HG02623 (cell line): ENCODE data around the gene TMEM88.

Experiments used
- ATAC-seq: cut with Tn5 transposase; IDR thresholded peaks from one replicate; pipeline ENCODE4 v1.9.1; 2021; ENCODE audit warnings: moderate library complexity; ENCODE audit not compliant: unreplicated experiment

Gene TMEM88

DNA sequence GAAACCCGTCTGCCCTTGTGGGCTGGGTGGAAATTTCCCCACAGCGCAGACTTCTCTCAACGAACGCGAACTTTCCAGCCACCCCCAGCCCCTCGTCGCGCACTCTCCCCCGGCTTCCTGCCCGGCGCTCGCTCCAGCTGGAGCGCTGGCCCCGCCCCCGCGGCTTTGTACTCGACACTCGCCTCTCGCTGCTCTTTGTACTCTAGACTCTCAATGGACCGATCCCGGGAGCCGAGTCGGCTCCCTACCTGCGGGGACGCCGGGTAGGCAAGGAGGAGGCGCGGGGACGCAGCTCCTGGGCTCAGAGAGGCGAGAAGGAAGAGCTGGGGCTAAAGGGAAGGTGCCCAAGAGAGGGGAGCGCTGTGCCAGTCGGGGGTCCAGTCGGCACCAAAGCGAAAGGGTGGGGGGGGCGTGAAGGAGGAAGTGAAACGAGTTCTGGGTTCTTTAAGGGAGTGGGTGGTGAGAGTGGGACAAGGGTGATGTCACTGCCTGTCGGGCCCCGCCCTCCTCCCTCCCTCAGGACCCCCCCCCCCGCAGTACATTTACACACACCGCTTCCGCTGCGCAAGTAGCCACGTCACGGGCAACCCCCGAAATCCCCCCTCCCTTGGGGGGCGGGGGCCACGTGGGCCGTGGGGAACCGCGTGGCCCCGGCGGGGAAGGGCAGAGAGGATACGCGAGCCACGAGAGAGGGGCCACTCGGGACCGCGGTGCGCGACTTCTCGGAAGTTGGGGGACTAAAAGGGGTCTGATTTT is 11.2 kb upstream of the TMEM88 start:
- ATAC-seq: peak; percentile 16

DNA sequence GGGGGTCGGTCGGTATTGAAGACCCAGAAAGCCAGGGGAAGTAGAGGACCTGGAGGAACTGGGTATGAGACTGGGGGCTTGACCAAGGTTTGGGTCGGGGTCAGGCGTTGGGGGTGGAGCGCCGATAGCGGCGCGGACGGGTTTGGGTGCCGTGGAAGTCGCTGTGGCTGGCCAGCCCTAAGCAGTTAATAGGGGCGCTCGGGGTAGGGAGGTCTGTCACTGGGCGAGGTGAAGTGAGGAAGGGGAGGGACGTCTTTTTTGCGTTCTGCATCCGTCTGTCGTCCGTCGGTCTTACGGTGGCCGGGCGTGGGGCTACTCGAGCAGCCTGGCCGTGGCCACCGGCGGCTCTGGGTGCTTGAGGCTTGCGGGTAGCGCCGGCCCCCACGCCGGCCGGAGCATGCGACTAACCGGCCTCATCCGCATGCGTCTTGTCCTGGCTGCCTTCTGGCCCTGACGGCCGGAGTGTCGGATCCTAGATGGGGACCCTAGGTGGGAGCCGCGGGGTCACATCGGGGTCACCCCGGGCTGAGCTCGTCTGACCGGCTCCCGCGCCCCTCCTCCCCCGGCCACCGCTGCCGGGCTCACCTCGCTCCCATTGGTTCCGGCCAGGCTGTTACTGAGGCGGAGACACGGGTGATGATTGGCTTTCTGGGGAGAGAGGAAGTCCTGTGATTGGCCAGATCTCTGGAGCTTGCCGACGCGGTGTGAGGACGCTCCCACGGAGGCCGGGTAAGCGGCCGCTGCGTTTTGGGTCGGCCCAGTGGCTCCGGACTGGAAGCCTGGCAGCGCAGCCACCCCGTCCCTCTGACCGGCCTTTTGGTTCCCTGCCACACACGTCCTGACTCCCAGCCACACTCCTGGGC is 10.3 kb upstream of the TMEM88 start:
- peak; percentile 46 for ATAC-seq

DNA sequence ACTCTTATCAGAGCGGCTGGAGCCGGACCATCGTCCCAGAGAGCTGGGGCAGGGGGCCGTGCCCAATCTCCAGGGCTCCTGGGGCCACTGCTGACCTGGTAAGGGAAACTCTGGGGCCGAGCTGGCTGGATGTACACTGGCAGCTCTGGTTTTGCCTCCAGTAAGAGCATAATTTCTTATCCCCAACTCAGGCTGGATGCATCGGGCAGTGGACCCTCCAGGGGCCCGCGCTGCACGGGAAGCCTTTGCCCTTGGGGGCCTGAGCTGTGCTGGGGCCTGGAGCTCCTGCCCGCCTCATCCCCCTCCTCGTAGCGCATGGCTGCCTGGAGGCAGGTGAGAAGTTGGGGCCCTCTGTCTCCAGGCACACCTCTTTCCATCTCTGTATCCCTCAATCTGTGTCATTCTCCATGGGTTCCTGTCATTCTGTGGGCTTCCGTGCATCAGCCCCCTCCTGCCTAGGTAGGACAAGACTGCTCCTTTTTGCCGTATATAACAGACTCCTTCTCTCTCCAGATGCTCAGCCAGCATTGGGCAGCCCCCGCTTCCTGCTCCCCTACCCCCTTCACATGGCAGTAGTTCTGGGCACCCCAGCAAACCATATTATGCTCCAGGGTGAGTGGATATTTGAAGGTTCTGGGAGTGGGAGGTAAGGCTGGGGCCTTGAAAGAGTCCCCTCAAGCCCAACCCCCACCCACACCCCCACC is 9.4 kb upstream of the TMEM88 start:
- ATAC-seq: no peak

DNA sequence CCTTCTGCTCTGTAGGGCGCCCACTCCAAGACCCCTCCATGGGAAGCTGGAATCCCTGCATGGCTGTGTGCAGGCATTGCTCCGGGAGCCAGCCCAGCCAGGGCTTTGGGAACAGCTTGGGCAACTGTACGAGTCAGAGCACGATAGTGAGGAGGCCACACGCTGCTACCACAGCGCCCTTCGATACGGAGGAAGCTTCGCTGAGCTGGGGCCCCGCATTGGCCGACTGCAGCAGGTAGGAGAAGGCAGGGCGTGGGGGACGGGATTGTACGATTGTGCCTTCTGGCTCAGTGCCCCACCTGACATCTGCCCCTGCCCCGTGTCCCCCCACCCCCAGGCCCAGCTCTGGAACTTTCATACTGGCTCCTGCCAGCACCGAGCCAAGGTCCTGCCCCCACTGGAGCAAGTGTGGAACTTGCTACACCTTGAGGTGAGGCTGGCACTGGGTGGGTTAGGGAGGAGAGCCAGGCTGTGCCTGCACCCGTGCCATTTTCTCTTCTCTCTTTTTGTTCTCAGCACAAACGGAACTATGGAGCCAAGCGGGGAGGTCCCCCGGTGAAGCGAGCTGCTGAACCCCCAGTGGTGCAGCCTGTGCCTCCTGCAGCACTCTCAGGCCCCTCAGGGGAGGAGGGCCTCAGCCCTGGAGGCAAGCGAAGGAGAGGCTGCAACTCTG is 8.7 kb upstream of the TMEM88 start:
- no peak for ATAC-seq

DNA sequence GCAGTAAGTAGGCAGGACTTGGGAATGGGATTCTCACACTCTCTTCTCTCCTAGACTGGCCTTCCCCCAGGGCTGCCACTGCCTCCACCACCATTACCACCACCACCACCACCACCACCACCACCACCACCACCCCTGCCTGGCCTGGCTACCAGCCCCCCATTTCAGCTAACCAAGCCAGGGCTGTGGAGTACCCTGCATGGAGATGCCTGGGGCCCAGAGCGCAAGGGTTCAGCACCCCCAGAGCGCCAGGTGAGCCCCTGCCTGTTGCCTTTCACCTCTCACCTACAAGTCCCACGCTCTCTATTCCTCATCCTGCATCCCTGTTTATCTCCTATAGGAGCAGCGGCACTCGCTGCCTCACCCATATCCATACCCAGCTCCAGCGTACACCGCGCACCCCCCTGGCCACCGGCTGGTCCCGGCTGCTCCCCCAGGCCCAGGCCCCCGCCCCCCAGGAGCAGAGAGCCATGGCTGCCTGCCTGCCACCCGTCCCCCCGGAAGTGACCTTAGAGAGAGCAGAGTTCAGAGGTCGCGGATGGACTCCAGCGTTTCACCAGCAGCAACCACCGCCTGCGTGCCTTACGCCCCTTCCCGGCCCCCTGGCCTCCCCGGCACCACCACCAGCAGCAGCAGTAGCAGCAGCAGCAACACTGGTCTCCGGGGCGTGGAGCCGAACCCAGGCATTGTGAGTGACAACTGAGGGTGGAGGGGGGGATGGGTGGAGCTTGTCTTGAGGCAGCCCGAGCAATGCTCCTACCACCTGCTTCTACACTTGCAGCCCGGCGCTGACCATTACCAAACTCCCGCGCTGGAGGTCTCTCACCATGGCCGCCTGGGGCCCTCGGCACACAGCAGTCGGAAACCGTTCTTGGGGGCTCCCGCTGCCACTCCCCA is 7.9 kb upstream of the TMEM88 start:
- no peak for ATAC-seq

DNA sequence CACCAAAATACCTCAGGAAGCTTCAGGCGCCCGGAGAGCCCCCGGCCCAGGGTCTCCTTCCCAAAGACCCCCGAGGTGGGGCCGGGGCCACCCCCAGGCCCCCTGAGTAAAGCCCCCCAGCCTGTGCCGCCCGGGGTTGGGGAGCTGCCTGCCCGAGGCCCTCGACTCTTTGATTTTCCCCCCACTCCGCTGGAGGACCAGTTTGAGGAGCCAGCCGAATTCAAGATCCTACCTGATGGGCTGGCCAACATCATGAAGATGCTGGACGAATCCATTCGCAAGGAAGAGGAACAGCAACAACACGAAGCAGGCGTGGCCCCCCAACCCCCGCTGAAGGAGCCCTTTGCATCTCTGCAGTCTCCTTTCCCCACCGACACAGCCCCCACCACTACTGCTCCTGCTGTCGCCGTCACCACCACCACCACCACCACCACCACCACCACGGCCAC is 6.7 kb upstream of the TMEM88 start:
- no peak for ATAC-seq

DNA sequence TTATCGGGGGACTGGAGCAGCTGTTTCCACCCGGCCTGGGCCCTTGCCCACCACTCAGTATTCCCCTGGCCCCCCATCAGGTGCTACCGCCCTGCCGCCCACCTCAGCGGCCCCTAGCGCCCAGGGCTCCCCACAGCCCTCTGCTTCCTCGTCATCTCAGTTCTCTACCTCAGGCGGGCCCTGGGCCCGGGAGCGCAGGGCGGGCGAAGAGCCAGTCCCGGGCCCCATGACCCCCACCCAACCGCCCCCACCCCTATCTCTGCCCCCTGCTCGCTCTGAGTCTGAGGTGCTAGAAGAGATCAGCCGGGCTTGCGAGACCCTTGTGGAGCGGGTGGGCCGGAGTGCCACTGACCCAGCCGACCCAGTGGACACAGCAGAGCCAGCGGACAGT is 6.1 kb upstream of the TMEM88 start:
- no peak for ATAC-seq

DNA sequence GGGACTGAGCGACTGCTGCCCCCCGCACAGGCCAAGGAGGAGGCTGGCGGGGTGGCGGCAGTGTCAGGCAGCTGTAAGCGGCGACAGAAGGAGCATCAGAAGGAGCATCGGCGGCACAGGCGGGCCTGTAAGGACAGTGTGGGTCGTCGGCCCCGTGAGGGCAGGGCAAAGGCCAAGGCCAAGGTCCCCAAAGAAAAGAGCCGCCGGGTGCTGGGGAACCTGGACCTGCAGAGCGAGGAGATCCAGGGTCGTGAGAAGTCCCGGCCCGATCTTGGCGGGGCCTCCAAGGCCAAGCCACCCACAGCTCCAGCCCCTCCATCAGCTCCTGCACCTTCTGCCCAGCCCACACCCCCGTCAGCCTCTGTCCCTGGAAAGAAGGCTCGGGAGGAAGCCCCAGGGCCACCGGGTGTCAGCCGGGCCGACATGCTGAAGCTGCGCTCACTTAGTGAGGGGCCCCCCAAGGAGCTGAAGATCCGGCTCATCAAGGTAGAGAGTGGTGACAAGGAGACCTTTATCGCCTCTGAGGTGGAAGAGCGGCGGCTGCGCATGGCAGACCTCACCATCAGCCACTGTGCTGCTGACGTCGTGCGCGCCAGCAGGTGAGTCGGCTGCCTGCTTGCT is 5.6 kb upstream of the TMEM88 start:
- ATAC-seq: no peak

DNA sequence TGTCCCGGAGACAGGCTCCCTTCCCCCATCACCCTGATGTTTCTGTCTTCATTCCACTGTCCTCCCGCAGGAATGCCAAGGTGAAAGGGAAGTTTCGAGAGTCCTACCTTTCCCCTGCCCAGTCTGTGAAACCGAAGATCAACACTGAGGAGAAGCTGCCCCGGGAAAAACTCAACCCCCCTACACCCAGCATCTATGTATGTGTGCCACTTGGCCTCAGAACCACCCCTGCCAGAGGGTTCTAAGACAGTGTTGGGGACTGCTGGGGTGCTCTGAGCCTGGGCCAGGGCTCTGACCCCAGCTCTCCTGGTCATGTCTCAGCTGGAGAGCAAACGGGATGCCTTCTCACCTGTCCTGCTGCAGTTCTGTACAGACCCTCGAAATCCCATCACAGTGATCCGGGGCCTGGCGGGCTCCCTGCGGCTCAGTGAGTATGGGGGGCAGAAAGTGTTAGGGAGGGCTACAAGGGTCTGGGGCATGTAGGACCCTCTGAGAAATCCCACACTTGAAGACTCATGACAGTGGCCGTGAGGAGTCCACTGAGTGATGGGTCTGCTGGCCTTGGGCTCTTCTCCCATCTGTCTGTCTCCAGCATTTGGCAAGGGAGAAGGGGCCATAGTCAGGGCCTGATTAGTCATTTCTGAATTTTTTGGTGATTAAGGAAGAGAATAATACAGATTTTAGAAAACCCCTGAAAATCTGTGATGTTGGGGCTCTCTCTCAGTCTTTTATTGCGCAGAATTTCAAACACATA is 4.9 kb upstream of the TMEM88 start:
- no peak for ATAC-seq

DNA sequence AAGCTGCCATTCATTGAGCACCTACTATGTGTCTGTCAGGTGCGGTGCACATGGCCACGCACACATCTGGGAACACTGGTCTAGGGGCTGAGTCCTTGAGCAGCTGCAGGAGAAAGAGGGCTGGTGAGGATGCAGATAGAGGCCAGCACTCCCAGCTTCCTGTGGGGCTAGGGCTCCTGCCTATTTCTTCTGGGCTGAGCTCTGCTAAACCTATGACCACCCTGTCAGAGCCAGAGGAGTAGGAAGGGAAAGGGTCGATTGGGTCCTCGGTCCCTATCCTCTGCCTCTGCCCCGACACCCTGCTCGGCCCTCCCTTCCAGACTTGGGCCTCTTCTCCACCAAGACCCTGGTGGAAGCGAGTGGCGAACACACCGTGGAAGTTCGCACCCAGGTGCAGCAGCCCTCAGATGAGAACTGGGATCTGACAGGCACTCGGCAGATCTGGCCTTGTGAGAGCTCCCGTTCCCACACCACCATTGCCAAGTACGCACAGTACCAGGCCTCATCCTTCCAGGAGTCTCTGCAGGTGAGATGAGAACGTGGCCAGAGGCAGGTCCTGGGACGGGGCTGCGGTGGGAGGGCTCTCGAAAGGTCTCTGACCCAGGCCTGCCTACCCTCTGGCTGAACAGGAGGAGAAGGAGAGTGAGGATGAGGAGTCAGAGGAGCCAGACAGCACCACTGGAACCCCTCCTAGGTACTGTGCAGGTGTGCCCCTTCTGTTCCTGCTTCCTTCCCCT is 4.0 kb upstream of the TMEM88 start:
- ATAC-seq: no peak

DNA sequence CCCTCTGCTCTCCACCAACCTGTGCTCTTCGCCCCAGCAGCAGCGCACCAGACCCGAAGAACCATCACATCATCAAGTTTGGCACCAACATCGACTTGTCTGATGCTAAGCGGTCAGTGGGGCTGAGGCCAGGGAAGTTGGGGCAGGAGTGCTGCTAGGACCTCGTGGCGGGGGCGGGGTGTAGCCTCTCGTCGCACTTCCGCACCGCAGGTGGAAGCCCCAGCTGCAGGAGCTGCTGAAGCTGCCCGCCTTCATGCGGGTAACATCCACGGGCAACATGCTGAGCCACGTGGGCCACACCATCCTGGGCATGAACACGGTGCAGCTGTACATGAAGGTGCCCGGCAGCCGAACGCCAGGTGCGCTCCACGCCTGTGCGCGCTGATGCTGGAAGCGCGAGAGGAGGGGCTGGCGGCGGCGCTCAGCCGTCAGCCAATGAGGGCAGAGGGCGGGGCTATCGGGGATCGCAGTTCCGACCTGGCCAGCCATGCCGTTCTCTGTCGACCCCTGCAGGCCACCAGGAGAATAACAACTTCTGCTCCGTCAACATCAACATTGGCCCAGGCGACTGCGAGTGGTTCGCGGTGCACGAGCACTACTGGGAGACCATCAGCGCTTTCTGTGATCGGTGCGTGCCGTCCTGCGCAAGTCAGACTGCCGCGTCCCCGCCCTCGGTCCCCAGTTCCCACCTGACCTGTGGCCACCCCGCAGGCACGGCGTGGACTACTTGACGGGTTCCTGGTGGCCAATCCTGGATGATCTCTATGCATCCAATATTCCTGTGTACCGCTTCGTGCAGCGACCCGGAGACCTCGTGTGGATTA is 3.2 kb upstream of the TMEM88 start:
- peak; percentile 75 for ATAC-seq

DNA sequence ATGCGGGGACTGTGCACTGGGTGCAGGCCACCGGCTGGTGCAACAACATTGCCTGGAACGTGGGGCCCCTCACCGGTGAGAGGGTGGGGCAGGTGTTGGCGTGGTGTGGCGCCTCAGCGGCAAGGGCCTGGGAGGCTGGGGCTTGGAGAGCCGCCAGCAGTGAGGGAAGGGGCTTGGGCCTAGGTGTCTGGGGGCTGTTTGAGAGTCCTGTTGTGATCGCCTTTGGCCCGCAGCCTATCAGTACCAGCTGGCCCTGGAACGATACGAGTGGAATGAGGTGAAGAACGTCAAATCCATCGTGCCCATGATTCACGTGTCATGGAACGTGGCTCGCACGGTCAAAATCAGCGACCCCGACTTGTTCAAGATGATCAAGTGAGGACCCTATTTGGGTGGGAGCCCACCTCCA is 2.6 kb upstream of the TMEM88 start:
- no peak for ATAC-seq

DNA sequence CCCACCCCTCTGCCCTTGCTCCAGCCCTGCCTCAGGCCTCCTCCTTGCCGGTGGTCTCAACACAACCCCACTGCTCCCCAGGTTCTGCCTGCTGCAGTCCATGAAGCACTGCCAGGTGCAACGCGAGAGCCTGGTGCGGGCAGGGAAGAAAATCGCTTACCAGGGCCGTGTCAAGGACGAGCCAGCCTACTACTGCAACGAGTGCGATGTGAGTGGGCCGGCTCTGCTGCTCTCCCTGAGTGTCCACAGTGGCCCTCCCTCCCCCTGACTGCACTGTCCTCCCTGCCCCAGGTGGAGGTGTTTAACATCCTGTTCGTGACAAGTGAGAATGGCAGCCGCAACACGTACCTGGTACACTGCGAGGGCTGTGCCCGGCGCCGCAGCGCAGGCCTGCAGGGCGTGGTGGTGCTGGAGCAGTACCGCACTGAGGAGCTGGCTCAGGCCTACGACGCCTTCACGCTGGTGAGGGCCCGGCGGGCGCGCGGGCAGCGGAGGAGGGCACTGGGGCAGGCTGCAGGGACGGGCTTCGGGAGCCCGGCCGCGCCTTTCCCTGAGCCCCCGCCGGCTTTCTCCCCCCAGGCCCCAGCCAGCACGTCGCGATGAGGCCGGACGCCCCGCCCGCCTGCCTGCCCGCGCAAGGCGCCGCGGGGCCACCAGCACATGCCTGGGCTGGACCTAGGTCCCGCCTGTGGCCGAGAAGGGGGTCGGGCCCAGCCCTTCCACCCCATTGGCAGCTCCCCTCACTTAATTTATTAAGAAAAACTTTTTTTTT is 1.8 kb upstream of the TMEM88 start:
- no peak for ATAC-seq

DNA sequence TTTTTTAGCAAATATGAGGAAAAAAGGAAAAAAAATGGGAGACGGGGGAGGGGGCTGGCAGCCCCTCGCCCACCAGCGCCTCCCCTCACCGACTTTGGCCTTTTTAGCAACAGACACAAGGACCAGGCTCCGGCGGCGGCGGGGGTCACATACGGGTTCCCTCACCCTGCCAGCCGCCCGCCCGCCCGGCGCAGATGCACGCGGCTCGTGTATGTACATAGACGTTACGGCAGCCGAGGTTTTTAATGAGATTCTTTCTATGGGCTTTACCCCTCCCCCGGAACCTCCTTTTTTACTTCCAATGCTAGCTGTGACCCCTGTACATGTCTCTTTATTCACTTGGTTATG is 1.2 kb upstream of the TMEM88 start:
- no peak for ATAC-seq

DNA sequence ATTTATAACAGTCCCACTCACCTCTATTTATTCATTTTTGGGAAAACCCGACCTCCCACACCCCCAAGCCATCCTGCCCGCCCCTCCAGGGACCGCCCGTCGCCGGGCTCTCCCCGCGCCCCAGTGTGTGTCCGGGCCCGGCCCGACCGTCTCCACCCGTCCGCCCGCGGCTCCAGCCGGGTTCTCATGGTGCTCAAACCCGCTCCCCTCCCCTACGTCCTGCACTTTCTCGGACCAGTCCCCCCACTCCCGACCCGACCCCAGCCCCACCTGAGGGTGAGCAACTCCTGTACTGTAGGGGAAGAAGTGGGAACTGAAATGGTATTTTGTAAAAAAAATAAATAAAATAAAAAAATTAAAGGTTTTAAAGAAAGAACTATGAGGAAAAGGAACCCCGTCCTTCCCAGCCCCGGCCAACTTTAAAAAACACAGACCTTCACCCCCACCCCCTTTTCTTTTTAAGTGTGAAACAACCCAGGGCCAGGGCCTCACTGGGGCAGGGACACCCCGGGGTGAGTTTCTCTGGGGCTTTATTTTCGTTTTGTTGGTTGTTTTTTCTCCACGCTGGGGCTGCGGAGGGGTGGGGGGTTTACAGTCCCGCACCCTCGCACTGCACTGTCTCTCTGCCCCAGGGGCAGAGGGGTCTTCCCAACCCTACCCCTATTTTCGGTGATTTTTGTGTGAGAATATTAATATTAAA is 638 bp upstream of the TMEM88 start:
- ATAC-seq: no peak

DNA sequence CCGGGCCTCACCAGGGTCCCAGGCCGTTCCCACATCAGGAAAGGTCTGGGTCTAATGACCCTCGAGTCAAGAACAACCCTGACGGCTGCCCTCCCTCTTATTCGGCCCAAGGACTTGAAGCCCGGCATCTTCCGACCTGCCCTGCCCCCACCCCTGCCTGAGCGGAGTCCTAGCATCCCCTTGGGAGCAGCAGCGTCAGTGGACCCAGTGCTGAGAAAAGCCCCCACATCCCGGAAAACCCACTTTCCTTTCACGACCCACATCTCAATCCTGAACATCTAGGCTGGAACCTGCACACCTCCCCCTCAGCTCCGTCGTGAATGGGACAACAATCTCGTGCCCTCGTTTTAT is 769 bp downstream of the TMEM88 start:
- ATAC-seq: no peak
